Measurements from ENCODE around the gene SSBP3. TPM values are rescaled to one million over a fixed set of nuclear protein-coding genes. Genes with fewer than 3 reads are reported as not detected.

SSBP3 gene
- total RNA-seq, 1 experiment from 2014 or later = 109 TPM

GRCh38 chr1:54289712-54290233 lies 116.4 kb downstream of the SSBP3 start:
- Histone ChIP-seq H3K36me3 (replicated peaks; ENCODE audit: control insufficient read depth, insufficient read depth, low read length) (no peaks in the 10 kb centered on the region), H3K4me3 (ENCODE audit: insufficient read depth, low read depth, low read length) (no peak overlapping the region), H3K27me3 (ENCODE audit: control insufficient read depth, insufficient read depth, low read length) (no peaks in the 10 kb centered on the region)
- DNase-seq = no peak

- H3K27me3 ChIP-seq (ENCODE audit: control insufficient read depth, insufficient read depth, low read length) = no peaks in the 10 kb centered on the region
- no peak overlapping the region for H3K4me3 ChIP-seq (ENCODE audit: insufficient read depth, low read depth, low read length)
- DNase-seq = no peak
- no peaks in the 10 kb centered on the region for H3K36me3 ChIP-seq (replicated peaks; ENCODE audit: control insufficient read depth, insufficient read depth, low read length)
Measured at GRCh38 chr1:54287801-54288211, 118.4 kb downstream of the SSBP3 start.

GRCh38 chr1:54287176-54287650 lies 119.0 kb downstream of the SSBP3 start:
- Histone ChIP-seq H3K4me3 (ENCODE audit: insufficient read depth, low read depth, low read length) (no peak overlapping the region), H3K27me3 (ENCODE audit: control insufficient read depth, insufficient read depth, low read length) (no peaks in the 10 kb centered on the region), H3K36me3 (replicated peaks; ENCODE audit: control insufficient read depth, insufficient read depth, low read length) (no peaks in the 10 kb centered on the region)
- DNase-seq = no peak

GRCh38 chr1:54285815-54286345 lies 120.3 kb downstream of the SSBP3 start:
- H3K4me3 ChIP-seq (ENCODE audit: insufficient read depth, low read depth, low read length) = no peak overlapping the region
- no peak for DNase-seq
- no peaks in the 10 kb centered on the region for H3K27me3 ChIP-seq (ENCODE audit: control insufficient read depth, insufficient read depth, low read length)
- H3K36me3 ChIP-seq (replicated peaks; ENCODE audit: control insufficient read depth, insufficient read depth, low read length) = no peaks in the 10 kb centered on the region; the same call in 1 of the 2 replicates

GRCh38 chr1:54284781-54285529 lies 121.2 kb downstream of the SSBP3 start:
- Histone ChIP-seq H3K36me3 (replicated peaks; ENCODE audit: control insufficient read depth, insufficient read depth, low read length) (no peaks in the 10 kb centered on the region; the same call in 1 of the 2 replicates), H3K4me3 (ENCODE audit: insufficient read depth, low read depth, low read length) (no peak overlapping the region), H3K27me3 (ENCODE audit: control insufficient read depth, insufficient read depth, low read length) (no peaks in the 10 kb centered on the region)
- DNase-seq = no peak

GRCh38 chr1:54283635-54284385 lies 122.4 kb downstream of the SSBP3 start:
- H3K27me3 ChIP-seq (ENCODE audit: control insufficient read depth, insufficient read depth, low read length) = no peaks in the 10 kb centered on the region
- H3K36me3 ChIP-seq (replicated peaks; ENCODE audit: control insufficient read depth, insufficient read depth, low read length) = peaks cover 2% of the 10 kb centered on the region; the same call in 1 of the 2 replicates
- H3K4me3 ChIP-seq (ENCODE audit: insufficient read depth, low read depth, low read length) = no peak overlapping the region
- DNase-seq = no peak

- Histone ChIP-seq H3K27me3 (ENCODE audit: control insufficient read depth, insufficient read depth, low read length) (no peaks in the 10 kb centered on the region), H3K36me3 (replicated peaks; ENCODE audit: control insufficient read depth, insufficient read depth, low read length) (peaks cover 2% of the 10 kb centered on the region), H3K4me3 (ENCODE audit: insufficient read depth, low read depth, low read length) (no peak overlapping the region)
- no peak for DNase-seq
Measured at GRCh38 chr1:54282101-54282847, 123.9 kb downstream of the SSBP3 start.

GRCh38 chr1:54280651-54281050 lies 125.5 kb downstream of the SSBP3 start:
- H3K27me3 ChIP-seq (ENCODE audit: control insufficient read depth, insufficient read depth, low read length) = no peaks in the 10 kb centered on the region
- DNase-seq = no peak

GRCh38 chr1:54279457-54279856 lies 126.7 kb downstream of the SSBP3 start:
- Histone ChIP-seq H3K4me3 (ENCODE audit: insufficient read depth, low read depth, low read length) (no peak overlapping the region), H3K27me3 (ENCODE audit: control insufficient read depth, insufficient read depth, low read length) (no peaks in the 10 kb centered on the region), H3K36me3 (replicated peaks; ENCODE audit: control insufficient read depth, insufficient read depth, low read length) (peaks cover 4% of the 10 kb centered on the region)
- no peak for DNase-seq

More at GRCh38 chr1:54280651-54281050, 125.5 kb downstream of the SSBP3 start:
- Histone ChIP-seq H3K4me3 (ENCODE audit: insufficient read depth, low read depth, low read length) (no peak overlapping the region), H3K36me3 (replicated peaks; ENCODE audit: control insufficient read depth, insufficient read depth, low read length) (peaks cover 4% of the 10 kb centered on the region)

GRCh38 chr1:54278941-54279422 lies 127.2 kb downstream of the SSBP3 start:
- DNase-seq = no peak
- no peak overlapping the region for H3K4me3 ChIP-seq (ENCODE audit: insufficient read depth, low read depth, low read length)
- H3K27me3 ChIP-seq (ENCODE audit: control insufficient read depth, insufficient read depth, low read length) = no peaks in the 10 kb centered on the region
- H3K36me3 ChIP-seq (replicated peaks; ENCODE audit: control insufficient read depth, insufficient read depth, low read length) = peaks cover 4% of the 10 kb centered on the region

- DNase-seq = no peak
- Histone ChIP-seq H3K27me3 (ENCODE audit: control insufficient read depth, insufficient read depth, low read length) (no peaks in the 10 kb centered on the region), H3K4me3 (ENCODE audit: insufficient read depth, low read depth, low read length) (no peak overlapping the region), H3K36me3 (replicated peaks; ENCODE audit: control insufficient read depth, insufficient read depth, low read length) (peaks cover 4% of the 10 kb centered on the region)
Measured at GRCh38 chr1:54277451-54278341, 128.5 kb downstream of the SSBP3 start.

- H3K36me3 ChIP-seq (replicated peaks; ENCODE audit: control insufficient read depth, insufficient read depth, low read length) = peaks cover 4% of the 10 kb centered on the region
- no peak for DNase-seq
- no peak overlapping the region for H3K4me3 ChIP-seq (ENCODE audit: insufficient read depth, low read depth, low read length)
- H3K27me3 ChIP-seq (ENCODE audit: control insufficient read depth, insufficient read depth, low read length) = no peaks in the 10 kb centered on the region
Measured at GRCh38 chr1:54276617-54277450, 129.4 kb downstream of the SSBP3 start.
